ENCODE data around the gene UQCC5. TPM values are rescaled to one million over a fixed set of nuclear protein-coding genes. Genes with fewer than 3 reads are reported as not detected.

UQCC5 gene
- total RNA-seq, 2 donors from 2014 or later = 9.0 to 11.3 TPM

- Histone ChIP-seq H3K4me1 (no peaks in the 10 kb centered on the region), H3K9ac (ENCODE audit: low read depth in 2 of 2, low read length in 2 of 2) (no peak overlapping the region), H3K27me3 (no peaks in the 10 kb centered on the region), H3K36me3 (no peaks in the 10 kb centered on the region), H3K4me3 (no peak overlapping the region), H3K9me3 (no peaks in the 10 kb centered on the region), H3K27ac (no peak overlapping the region)
- intact Hi-C loops (cut with DNase I) = no loop called here
- DNase-seq = no peak
- TF ChIP-seq CTCF (IDR thresholded peaks at IDR 0.05) = no peak
Measured at GRCh38 chr3:52490035-52490938, 46.1 kb upstream of the UQCC5 start.

- no peak for TF ChIP-seq CTCF (IDR thresholded peaks at IDR 0.05)
- H3K36me3 ChIP-seq = no peaks in the 10 kb centered on the region
Measured at GRCh38 chr3:52490939-52491526, 45.4 kb upstream of the UQCC5 start.

GRCh38 chr3:52492059-52492458 is 44.3 kb upstream of the UQCC5 start:
- H3K4me1 ChIP-seq = no peaks in the 10 kb centered on the region
- TF ChIP-seq CTCF (IDR thresholded peaks at IDR 0.05) = no peak
- no peak overlapping the region for H3K4me3 ChIP-seq
- no peak for DNase-seq
- H3K27me3 ChIP-seq = no peaks in the 10 kb centered on the region
- no peak overlapping the region for H3K27ac ChIP-seq
- no peak overlapping the region for H3K9ac ChIP-seq (ENCODE audit: low read depth in 2 of 2, low read length in 2 of 2)
- H3K9me3 ChIP-seq = no peaks in the 10 kb centered on the region
- intact Hi-C loops (cut with DNase I) = no loop called here
- H3K36me3 ChIP-seq = no peaks in the 10 kb centered on the region

More at GRCh38 chr3:52490939-52491526, 45.4 kb upstream of the UQCC5 start:
- no peaks in the 10 kb centered on the region for H3K4me1 ChIP-seq
- no peak for DNase-seq
- no peak overlapping the region for H3K9ac ChIP-seq (ENCODE audit: low read depth in 2 of 2, low read length in 2 of 2)
- intact Hi-C loops (cut with DNase I) = no loop called here
- no peaks in the 10 kb centered on the region for H3K27me3 ChIP-seq
- no peak overlapping the region for H3K27ac ChIP-seq
- H3K4me3 ChIP-seq = no peak overlapping the region
- H3K9me3 ChIP-seq = no peaks in the 10 kb centered on the region

- Histone ChIP-seq H3K9me3 (no peaks in the 10 kb centered on the region), H3K9ac (ENCODE audit: low read depth in 2 of 2, low read length in 2 of 2) (no peak overlapping the region), H3K4me3 (no peak overlapping the region), H3K27me3 (no peaks in the 10 kb centered on the region), H3K27ac (no peak overlapping the region), H3K36me3 (no peaks in the 10 kb centered on the region), H3K4me1 (no peaks in the 10 kb centered on the region)
- DNase-seq = no peak
- intact Hi-C loops (cut with DNase I) = no loop called here
- no peak for TF ChIP-seq CTCF (IDR thresholded peaks at IDR 0.05)
Measured at GRCh38 chr3:52493232-52494017, 43.0 kb upstream of the UQCC5 start.

- intact Hi-C loops (cut with DNase I) = no loop called here
- no peak overlapping the region for H3K4me3 ChIP-seq
- no peak overlapping the region for H3K9ac ChIP-seq (ENCODE audit: low read depth in 2 of 2, low read length in 2 of 2)
Measured at GRCh38 chr3:52494445-52494844, 42.0 kb upstream of the UQCC5 start.

More at GRCh38 chr3:52494445-52494844, 42.0 kb upstream of the UQCC5 start:
- Histone ChIP-seq H3K4me1 (no peaks in the 10 kb centered on the region), H3K27me3 (no peaks in the 10 kb centered on the region), H3K27ac (no peak overlapping the region), H3K9me3 (no peaks in the 10 kb centered on the region), H3K36me3 (no peaks in the 10 kb centered on the region)
- DNase-seq = no peak
- no peak for TF ChIP-seq CTCF (IDR thresholded peaks at IDR 0.05)

Measured in colonic mucosa (tissue), 4 donors.